Karpas-422 (cell line): Measurements from ENCODE around the gene PTPRD. TPM values are rescaled to one million over a fixed set of nuclear protein-coding genes. Genes with fewer than 3 reads are reported as not detected.

Experiments used
- DNase-seq: peaks from one replicate; pipeline ENCODE4 v3.0.0-alpha.2; 2015
- H2AFZ ChIP-seq: fragments of 200-600 bp; sonication (generic); 2 replicates; pipeline ENCODE4 v1.6.1; 2014; ENCODE audit warnings: antibody characterized with exemption, low read length, mixed read lengths
- H3K27ac ChIP-seq: fragments of 200-600 bp; sonication (generic); 2 replicates; pipeline ENCODE4 v1.5.1; 2014; ENCODE audit warnings: mild to moderate bottlenecking, low read length, moderate library complexity
- H3K27me3 ChIP-seq: fragments of 200-600 bp; sonication (generic); 2 replicates; pipeline ENCODE4 v1.6.1; 2014; ENCODE audit warnings: low read length, mixed read lengths
- H3K36me3 ChIP-seq: fragments of 200-600 bp; sonication (generic); 2 replicates; pipeline ENCODE4 v1.6.1; 2014; ENCODE audit warnings: low read length, mixed read lengths; ENCODE audit not compliant: insufficient read depth
- H3K4me1 ChIP-seq: fragments of 200-600 bp; sonication (generic); 2 replicates; pipeline ENCODE4 v1.6.1; 2014; ENCODE audit warnings: mild to moderate bottlenecking, low read length, mixed read lengths
- H3K4me2 ChIP-seq: fragments of 200-600 bp; sonication (generic); 2 replicates; pipeline ENCODE4 v1.6.1; 2014; ENCODE audit warnings: low read length, low read depth, mild to moderate bottlenecking; ENCODE audit not compliant: poor library complexity, severe bottlenecking
- H3K4me3 ChIP-seq: fragments of 200-600 bp; sonication (generic); 2 replicates; pipeline ENCODE4 v1.5.1; 2014; ENCODE audit warnings: mild to moderate bottlenecking, antibody characterized with exemption, low read length, mixed read lengths
- H3K79me2 ChIP-seq: fragments of 200-600 bp; sonication (generic); 2 replicates; pipeline ENCODE4 v1.6.1; 2014; ENCODE audit warnings: mild to moderate bottlenecking, low read length, mixed read lengths
- H3K9ac ChIP-seq: fragments of 200-600 bp; sonication (generic); 2 replicates; pipeline ENCODE4 v1.6.0; 2014; ENCODE audit warnings: low read length
- H3K9me2 ChIP-seq: fragments of 200-600 bp; sonication (generic), shearing (Covaris generic); replicated peaks from 2 replicates; pipeline ENCODE4 v1.6.0; 2014; ENCODE audit warnings: mild to moderate bottlenecking, low read length, moderate library complexity; ENCODE audit not compliant: insufficient read depth
- H3K9me3 ChIP-seq: fragments of 300-700, 200-600 bp; sonication (generic); 2 replicates; pipeline ENCODE4 v1.6.1; 2014; ENCODE audit warnings: low read length, mixed read lengths
- H4K20me1 ChIP-seq: fragments of 200-600 bp; sonication (generic); 2 replicates; pipeline ENCODE4 v1.6.1; 2014; ENCODE audit warnings: mild to moderate bottlenecking, antibody characterized with exemption, low read length, low read depth; ENCODE audit not compliant: insufficient read depth
- total RNA-seq: library from RNA; depleted of rRNA; stranded (reverse); fragments of >200 nt; shearing (Covaris generic); gene quantifications from 2 replicates; pipeline ENCODE4 v1.2.3, GENCODE V29; 2014; ENCODE audit warnings: low replicate concordance

The PTPRD gene
- total RNA-seq, 1 experiment from 2014 or later: 0.63 TPM

- Histone ChIP-seq H2AFZ (no peak overlapping the region), H3K36me3 (no peaks in the 10 kb centered on the region), H3K79me2 (no peaks in the 10 kb centered on the region), H3K27me3 (no peaks in the 10 kb centered on the region), H3K9ac (no peak overlapping the region), H3K4me1 (no peaks in the 10 kb centered on the region), H4K20me1 (no peaks in the 10 kb centered on the region), H3K4me3 (no peak overlapping the region), H3K9me3 (peaks cover 4% of the 10 kb centered on the region; the same call in 1 of the 2 replicates), H3K9me2 (no peaks in the 10 kb centered on the region), H3K27ac (no peak overlapping the region), H3K4me2 (no peak overlapping the region)
- no peak for DNase-seq
Measured at GRCh38 chr9:8338767-8339510, 2273.9 kb downstream of the PTPRD start.

- Histone ChIP-seq H3K9me2 (no peaks in the 10 kb centered on the region), H3K27ac (no peak overlapping the region), H3K4me3 (no peak overlapping the region), H3K9ac (no peak overlapping the region), H3K9me3 (peaks cover 4% of the 10 kb centered on the region; the same call in 1 of the 2 replicates), H3K27me3 (no peaks in the 10 kb centered on the region), H4K20me1 (no peaks in the 10 kb centered on the region), H2AFZ (no peak overlapping the region), H3K4me1 (no peaks in the 10 kb centered on the region), H3K79me2 (no peaks in the 10 kb centered on the region), H3K36me3 (no peaks in the 10 kb centered on the region), H3K4me2 (no peak overlapping the region)
- no peak for DNase-seq
Measured at GRCh38 chr9:8337834-8338766, 2274.7 kb downstream of the PTPRD start.

- H3K27me3 ChIP-seq: no peaks in the 10 kb centered on the region
- DNase-seq: no peak
- no peaks in the 10 kb centered on the region for H3K9me2 ChIP-seq
- H2AFZ ChIP-seq: no peak overlapping the region
- H4K20me1 ChIP-seq: no peaks in the 10 kb centered on the region
- no peaks in the 10 kb centered on the region for H3K4me1 ChIP-seq
- H3K9ac ChIP-seq: no peak overlapping the region
- no peaks in the 10 kb centered on the region for H3K36me3 ChIP-seq
- no peak overlapping the region for H3K27ac ChIP-seq
- no peak overlapping the region for H3K4me2 ChIP-seq
- no peaks in the 10 kb centered on the region for H3K79me2 ChIP-seq
- no peak overlapping the region for H3K4me3 ChIP-seq
- H3K9me3 ChIP-seq: peaks cover under 1% of the 10 kb centered on the region; the same call in 1 of the 2 replicates
Measured at GRCh38 chr9:8332871-8333270, 2279.9 kb downstream of the PTPRD start.

DNA sequence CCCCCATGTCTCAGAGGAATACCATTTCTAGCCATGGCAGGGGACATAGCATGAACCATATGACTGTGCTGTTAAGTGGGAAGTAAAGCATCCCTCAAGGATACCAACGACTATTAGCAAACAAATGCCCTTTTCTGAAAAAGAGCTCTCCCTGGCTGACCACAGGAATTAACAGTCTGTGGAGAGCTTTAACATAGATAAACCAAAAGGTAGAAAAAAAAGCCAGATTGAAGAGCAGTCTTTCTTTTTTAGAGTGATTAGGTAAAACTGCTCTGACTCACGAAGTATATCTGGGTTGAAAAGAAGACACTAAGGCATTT, 2280.5 kb downstream of the PTPRD start:
- Histone ChIP-seq H3K4me2 (no peak overlapping the region), H2AFZ (no peak overlapping the region), H3K9me2 (no peaks in the 10 kb centered on the region), H3K9ac (no peak overlapping the region), H4K20me1 (no peaks in the 10 kb centered on the region), H3K36me3 (no peaks in the 10 kb centered on the region), H3K4me1 (no peaks in the 10 kb centered on the region), H3K9me3 (no peaks in the 10 kb centered on the region; the same call in 1 of the 2 replicates), H3K4me3 (no peak overlapping the region), H3K27ac (no peak overlapping the region), H3K27me3 (no peaks in the 10 kb centered on the region), H3K79me2 (no peaks in the 10 kb centered on the region)
- DNase-seq: no peak

- no peaks in the 10 kb centered on the region for H3K27me3 ChIP-seq
- no peaks in the 10 kb centered on the region for H3K4me1 ChIP-seq
- no peaks in the 10 kb centered on the region for H3K9me2 ChIP-seq
- no peak overlapping the region for H3K4me3 ChIP-seq
- H3K79me2 ChIP-seq: no peaks in the 10 kb centered on the region
- no peak overlapping the region for H3K4me2 ChIP-seq
- no peak for DNase-seq
- no peak overlapping the region for H3K27ac ChIP-seq
- H3K9me3 ChIP-seq: no peaks in the 10 kb centered on the region; the same call in 1 of the 2 replicates
- no peaks in the 10 kb centered on the region for H4K20me1 ChIP-seq
- H2AFZ ChIP-seq: no peak overlapping the region
- H3K36me3 ChIP-seq: no peaks in the 10 kb centered on the region
- no peak overlapping the region for H3K9ac ChIP-seq
Measured at GRCh38 chr9:8331507-8332330, 2281.1 kb downstream of the PTPRD start.

GRCh38 chr9:8329561-8330283, 2283.1 kb downstream of the PTPRD start:
- Histone ChIP-seq H3K4me3 (no peak overlapping the region), H3K9me2 (no peaks in the 10 kb centered on the region), H2AFZ (no peak overlapping the region), H3K27me3 (no peaks in the 10 kb centered on the region), H3K4me1 (no peaks in the 10 kb centered on the region), H3K4me2 (no peak overlapping the region), H4K20me1 (no peaks in the 10 kb centered on the region), H3K9me3 (no peaks in the 10 kb centered on the region; the same call in 1 of the 2 replicates), H3K27ac (no peak overlapping the region), H3K36me3 (no peaks in the 10 kb centered on the region), H3K79me2 (no peaks in the 10 kb centered on the region), H3K9ac (no peak overlapping the region)
- DNase-seq: no peak

- peaks cover 31% of the 10 kb centered on the region for H3K9me3 ChIP-seq
- no peaks in the 10 kb centered on the region for H4K20me1 ChIP-seq
- no peaks in the 10 kb centered on the region for H3K36me3 ChIP-seq
- no peak overlapping the region for H3K9ac ChIP-seq
- no peaks in the 10 kb centered on the region for H3K27me3 ChIP-seq
- no peaks in the 10 kb centered on the region for H3K79me2 ChIP-seq
- H3K4me2 ChIP-seq: no peak overlapping the region
- no peaks in the 10 kb centered on the region for H3K4me1 ChIP-seq
- H3K9me2 ChIP-seq: no peaks in the 10 kb centered on the region
- no peak for DNase-seq
- no peak overlapping the region for H2AFZ ChIP-seq
- H3K4me3 ChIP-seq: no peak overlapping the region
- H3K27ac ChIP-seq: no peak overlapping the region
Measured at GRCh38 chr9:8315211-8315610, 2297.6 kb downstream of the PTPRD start.
